Amygdala (tissue), 56 donors: ENCODE measurements around the gene SPEF1.

Experiments
- DNase-seq, 56 donors: peaks; one replicate each; lab custom pipeline; 2025; lab: John Stamatoyannopoulos, UW

The SPEF1 gene

GRCh38 chr20:3752386-3752759 lies 28.9 kb downstream of the SPEF1 start:
- no peak for DNase-seq

- peak in 10 of 56 donors; percentile 12 to 43 (median 32) for DNase-seq
Measured at GRCh38 chr20:3751675-3752385, 29.4 kb downstream of the SPEF1 start.

DNA sequence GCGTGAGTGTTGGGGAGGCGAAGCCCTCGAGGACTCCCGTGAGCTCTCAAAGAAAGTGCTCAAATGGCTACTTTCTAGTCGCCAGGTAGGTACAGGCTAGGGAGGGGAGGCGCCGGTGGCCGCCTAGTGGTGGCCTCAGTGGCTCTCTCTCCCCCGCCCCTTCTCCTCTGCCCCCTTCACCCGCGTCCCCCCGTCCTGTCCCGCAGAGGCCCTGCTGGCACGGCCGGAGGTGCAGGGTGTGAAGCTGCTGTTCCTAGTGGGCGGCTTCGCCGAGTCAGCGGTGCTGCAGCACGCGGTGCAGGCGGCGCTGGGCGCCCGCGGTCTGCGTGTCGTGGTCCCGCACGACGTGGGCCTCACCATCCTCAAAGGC lies 30.0 kb downstream of the SPEF1 start:
- no peak for DNase-seq

GRCh38 chr20:3749689-3750531 lies 31.3 kb downstream of the SPEF1 start:
- DNase-seq: peak in 7 of 56 donors; percentile 8 to 44 (median 16)

- no peak for DNase-seq
Measured at GRCh38 chr20:3749087-3749688, 32.1 kb downstream of the SPEF1 start.

DNA sequence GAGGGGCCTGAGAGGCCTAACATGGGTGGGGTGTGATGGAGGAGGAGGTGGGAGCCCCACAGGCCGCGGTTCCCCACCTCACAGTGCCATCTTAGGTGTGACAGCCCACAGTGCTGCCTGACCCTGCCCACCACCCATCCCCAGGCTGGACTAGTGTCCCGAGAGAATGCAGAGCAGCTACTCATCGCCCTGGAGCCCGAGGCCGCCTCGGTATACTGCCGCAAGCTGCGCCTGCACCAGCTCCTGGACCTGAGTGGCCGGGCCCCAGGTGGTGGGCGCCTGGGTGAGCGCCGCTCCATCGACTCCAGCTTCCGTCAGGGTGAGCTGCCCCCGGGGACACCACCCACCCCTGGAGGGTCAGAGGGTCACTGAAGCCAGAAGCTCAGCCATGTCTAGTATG lies 33.2 kb downstream of the SPEF1 start:
- no peak for DNase-seq

GRCh38 chr20:3747471-3747870 lies 33.8 kb downstream of the SPEF1 start:
- no peak for DNase-seq

DNA sequence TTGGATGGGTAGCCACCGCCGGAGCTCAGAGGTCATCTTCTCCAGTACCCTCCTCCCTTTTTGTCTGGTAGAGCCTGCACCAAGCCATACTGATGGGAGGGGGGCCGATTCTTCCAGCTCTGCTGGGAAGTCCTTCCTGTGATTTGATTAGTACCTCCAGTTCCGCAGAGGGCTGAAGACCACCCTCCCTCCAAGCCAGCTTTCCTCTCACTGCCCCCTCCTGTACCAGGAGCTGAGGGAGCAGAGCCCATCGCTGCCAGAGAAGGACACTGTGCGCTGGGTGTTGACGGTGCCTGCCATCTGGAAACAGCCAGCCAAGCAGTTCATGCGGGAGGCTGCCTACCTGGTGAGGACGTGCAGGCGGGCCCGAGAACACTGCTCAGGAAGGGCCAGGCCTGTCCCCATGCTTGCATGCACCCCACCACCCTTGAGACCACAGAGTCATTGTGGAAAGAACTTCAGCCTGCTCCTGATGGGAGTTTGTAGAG lies 35.5 kb downstream of the SPEF1 start:
- no peak for DNase-seq

DNA sequence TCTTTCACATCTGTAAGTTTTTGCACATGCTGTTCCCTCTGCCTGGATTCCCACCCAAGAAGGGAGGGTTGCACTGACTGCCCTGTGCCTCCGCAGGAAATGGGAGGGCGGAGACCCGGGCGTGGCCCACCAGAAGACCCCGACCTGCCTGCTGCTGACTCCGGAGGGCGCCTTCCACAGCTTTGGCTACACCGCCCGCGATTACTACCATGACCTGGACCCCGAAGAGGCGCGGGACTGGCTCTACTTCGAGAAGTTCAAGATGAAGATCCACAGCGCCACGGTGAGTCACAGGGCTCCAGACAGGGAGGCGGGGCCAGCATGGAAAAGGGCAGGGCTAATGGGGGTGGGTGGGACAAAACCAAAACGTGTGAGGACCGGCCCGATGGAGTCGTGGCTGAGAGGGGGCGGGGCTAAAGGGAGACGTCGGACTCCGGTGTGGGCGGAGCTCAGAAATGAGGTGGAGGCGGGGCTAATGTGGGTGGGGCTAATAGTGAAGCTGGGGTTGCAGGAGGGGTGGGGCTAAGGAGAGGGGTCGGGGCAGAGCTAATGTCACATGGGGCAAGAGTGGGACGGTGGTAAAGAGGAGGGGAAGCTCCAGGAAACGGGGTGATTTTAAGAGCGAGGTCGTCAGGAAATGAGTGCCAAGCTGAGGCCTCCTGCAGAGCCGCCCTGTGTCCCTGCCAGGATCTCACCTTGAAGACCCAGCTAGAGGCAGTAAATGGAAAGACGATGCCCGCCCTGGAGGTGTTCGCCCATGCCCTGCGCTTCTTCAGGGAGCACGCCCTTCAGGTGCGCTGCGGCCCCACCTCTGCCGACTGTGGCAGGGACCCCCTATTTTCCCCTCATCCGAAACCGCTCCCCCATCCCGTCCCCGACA lies 36.2 kb downstream of the SPEF1 start:
- DNase-seq: peak in 5 of 56 donors; percentile 15 to 88 (median 26)

- no peak for DNase-seq
Measured at GRCh38 chr20:3744037-3744436, 37.2 kb downstream of the SPEF1 start.

GRCh38 chr20:3743251-3743650 lies 38.0 kb downstream of the SPEF1 start:
- no peak for DNase-seq

DNA sequence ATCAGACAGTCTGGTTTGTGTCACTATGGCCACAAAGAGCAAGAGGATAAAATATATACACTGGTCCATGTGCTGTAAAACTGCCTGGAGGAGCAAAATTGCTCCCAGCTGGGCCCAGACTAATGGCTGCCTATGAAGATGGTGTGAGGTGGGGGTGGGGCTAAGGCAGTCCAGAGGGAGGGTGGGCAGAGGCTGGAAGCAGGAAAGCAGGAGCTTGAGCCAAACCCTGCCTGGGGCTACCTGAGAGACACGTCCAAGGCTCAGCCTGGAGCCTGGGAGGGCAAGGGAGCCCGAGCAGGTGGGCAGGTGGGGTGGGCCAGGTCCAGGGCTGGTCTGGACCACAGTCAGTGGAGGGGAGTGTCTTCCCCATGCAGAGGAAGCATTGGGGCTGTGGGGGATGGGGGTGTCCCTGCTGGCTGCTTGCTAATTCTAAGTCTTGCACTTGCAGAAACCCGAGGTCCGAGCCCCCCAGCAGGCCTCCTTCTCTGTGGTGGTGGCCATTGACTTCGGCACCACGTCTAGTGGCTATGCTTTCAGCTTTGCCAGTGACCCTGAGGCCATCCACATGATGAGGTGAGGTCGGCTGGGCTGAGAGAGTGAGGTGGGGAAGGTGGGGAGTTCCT lies 39.3 kb downstream of the SPEF1 start:
- no peak for DNase-seq

- DNase-seq: no peak
Measured at GRCh38 chr20:3740615-3741301, 40.5 kb downstream of the SPEF1 start.

DNA sequence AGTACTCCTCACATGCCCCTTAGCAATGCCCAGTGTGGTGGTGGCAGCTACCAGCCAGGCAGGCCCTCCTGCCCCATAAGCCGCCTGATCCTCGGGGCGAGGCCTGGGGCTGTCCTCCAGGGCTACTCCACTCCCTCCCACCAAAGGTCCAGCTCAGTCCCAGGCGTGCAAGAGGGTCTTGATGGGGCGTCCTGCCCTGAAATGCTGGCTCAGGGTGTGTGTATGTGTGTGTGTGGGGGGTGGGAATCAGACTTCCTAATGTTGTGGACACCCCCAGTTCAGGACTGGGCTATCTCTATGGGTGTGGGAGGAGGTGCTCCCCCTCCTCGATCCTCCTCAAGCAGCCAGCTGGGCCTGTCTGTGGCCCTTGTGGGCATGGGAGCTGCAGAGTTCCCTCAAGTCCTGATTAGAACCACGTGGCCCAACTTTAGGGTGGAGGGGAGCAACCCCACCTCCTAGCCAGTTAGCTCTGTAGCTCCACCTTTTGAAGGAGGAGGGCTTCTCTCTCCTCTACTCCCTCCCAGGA lies 41.3 kb downstream of the SPEF1 start:
- DNase-seq: no peak

GRCh38 chr20:3739054-3739925 lies 42.0 kb downstream of the SPEF1 start:
- DNase-seq: no peak

GRCh38 chr20:3738111-3739053 lies 42.9 kb downstream of the SPEF1 start:
- DNase-seq: no peak

DNA sequence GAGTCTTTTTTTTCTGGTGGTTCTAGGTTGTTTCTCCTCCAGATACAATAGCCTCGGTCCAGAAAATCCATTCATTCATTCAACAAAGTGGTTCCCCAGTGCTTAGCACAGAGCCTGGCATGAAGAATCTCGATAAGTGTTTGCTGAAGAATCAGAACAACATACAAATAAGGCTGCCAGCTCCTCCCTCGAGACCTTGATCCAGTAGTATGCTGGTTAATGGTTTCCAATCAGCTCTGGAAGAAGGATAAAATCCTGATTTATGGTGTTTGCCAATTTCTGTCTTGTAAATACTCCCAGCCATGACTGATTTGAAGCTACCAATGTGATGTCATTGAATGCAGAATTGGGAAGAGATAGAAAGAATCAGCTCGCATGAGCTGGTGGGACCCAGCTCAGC lies 45.5 kb downstream of the SPEF1 start:
- no peak for DNase-seq
